HG03469 (cell line): ENCODE results near the gene PRKCA.

Experiments
- ATAC-seq: cut with Tn5 transposase; IDR thresholded peaks from one replicate; pipeline ENCODE4 v1.9.1; 2021; ENCODE audit warnings: mild to moderate bottlenecking, moderate library complexity, moderate number of reproducible peaks; ENCODE audit not compliant: unreplicated experiment

Gene PRKCA

DNA sequence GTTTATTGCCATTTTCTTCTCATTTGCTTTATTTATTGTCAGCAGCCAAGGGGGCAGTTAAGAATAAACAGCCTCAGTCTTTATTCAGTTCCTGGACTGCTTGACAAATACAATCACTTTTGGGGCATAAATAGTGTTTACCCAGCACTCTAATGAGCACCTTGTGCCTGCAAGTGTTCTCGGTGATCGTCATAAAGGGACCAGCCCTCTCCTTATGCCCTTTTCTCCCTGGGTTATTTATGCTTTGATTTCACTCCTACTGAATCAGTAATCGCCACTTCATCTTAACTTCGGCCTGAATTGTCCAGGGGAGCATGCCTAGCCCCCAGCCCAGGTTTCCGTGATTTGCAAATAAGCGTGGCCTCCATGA, 476.8 kb downstream of the PRKCA start:
- no peak for ATAC-seq

DNA sequence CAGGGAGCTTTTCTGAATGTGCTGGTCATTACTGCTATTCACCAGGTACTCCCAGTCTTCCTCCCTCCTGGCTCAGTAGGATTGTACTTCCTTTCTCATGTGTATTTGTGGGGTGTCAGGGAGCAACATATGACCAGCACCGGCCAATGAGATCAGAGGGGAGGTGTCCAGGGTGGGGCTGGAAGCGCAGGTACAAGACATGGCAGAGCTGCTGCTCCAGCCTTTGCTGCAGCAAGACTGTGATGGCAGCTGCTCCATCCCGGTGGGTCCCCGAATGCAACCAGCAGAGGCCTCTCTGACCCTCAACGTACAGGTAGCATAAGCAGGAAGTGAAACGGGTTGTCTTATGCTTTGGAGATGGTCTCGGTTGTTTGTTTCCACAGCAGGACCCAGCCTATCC, 478.7 kb downstream of the PRKCA start:
- ATAC-seq, result no peak

DNA sequence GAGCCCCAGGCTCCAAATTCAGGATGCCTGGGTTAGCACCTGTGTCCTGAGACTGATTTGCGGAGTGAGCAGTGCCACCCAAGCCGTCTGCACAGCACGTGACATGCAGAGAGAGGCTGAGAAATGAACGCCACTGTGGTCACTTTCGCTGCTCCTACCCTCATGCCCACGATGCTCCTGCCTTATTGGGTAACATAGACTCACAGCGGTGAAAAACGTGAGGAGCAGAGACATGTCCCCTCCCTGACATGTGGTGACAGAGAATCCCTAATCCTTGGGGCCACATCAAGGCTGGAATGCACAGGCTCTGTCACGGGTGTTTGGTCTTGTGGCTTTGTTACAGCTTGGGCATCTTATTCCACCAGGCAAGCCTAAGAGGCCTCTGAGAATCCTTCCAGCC, 480.4 kb downstream of the PRKCA start:
- ATAC-seq, result no peak

DNA sequence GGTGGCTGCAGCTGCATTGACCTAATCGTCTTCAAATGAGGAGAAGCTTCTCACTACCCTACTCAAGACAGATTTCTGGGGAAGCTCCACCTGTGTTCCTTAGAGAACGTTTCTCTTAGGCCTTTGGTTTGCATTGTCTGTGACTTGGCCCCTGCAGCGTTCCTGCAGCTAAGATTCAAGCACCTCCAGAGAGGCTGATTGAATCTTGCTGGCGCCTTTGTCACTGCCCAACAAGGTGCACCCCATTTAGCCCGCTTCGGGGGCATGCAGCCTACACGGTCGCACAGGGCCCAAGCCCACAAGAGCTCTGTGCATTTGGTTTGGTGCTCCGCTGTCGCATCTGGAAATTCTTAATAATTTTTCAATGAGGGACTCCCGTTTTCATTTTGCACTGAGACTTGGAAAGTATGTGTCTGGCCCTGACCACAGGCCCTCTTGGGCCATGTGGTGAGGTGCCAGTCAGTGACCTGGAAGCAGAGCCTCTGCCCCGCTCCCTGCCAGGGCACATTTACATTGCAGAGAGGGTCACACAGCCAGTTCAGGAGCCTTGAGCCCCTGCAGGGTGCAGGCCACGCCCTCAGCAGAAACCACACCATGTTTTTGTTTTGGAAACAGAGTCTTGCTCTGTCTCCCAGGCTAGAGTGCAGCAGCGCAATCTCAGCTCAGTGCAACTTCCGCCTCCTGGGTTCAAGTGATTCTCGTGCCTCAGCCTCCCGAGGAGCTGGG, 481.4 kb downstream of the PRKCA start:
- no peak for ATAC-seq

DNA sequence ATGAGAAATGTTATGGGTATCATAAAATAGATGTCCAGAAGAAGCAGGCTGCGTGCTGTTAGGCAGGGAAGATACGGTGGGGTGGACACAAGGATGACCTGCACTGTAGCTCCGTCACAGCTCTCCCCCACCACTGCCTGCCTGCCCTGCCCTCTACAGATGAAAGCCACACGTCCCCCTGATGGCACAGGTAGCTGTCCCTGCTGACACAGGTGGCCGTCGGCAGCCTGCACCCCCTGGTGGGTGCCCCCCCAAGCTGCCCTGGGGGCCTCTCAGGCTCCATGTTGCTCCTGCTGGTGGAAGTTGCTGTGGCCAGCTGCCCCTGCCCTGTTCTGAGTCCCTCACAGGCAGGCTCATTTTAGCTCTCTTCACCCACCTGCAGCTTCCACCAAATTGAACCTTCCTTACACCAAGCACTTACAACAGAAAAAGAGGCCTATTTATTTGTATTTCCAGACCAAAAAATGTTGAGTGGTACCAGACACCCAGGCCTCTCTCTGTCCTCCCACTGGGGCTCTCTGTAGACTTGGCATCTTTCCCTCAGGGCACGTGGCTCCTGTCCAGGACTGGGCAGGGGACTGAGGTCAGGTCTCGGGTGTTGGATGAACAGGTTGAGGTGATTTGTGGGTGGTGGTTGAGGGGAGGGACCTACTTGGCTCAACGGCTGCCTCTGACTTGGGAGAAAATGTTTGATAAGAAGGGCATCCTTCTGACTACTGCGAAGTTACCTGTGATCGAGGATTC, 482.4 kb downstream of the PRKCA start:
- ATAC-seq, result no peak

DNA sequence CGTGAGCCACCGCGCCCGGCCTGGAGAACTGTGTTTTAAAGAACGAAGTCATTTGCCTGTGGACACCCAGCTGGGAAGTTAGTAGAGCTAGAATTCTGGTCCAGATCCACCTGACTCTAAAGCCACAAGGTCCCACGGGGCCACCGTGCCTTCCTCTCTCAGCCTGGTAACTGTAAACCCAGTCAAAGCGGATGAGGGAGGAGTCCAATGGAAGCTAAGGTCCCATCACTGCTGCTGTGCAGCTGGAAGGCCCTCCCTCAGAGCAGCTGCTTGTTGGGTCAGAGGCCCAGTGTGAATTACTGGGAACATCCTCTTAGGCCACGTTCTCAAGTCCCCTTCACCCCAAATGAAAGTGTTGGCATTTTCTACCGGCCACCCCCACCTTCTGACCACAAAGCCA, 483.7 kb downstream of the PRKCA start:
- no peak for ATAC-seq

DNA sequence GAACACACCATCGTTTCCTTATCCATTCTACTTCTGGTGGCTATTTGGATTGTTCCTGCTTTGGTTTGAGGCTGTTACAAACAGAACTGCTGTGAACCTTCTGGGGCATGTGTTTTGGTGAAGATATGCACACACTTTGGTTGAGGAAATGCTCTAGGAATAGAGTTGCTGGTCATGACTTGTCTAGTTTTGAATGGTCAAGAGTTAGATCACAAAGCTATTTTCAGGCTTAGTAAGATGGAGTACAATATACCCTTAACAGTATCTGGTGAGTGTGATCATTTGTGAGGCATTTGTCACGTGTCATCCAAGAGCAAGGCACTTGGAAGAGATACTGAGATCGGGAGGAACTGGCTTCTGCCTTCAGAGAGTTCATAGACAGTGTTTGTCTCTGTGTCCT, 485.5 kb downstream of the PRKCA start:
- ATAC-seq, result no peak

DNA sequence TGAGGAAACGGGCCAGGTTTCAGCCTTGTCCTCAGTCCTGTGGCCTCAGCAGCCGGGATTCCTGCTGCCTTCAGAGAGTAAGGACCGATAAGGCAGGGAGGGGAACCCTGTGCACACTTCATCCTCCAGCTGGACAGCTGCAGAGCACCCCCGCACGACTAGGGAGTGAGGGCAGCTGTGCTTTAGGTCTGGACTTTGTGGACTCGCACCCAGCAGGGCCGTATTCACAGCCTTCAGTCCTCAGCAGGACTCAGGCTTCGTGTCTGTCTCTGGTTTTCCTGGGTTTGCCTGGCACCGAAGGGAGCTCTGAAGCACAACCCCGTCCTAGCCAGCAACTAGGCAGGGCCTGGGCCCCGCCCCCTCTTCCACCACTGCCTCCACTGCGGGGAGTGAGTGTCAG, 486.7 kb downstream of the PRKCA start:
- ATAC-seq, result no peak

DNA sequence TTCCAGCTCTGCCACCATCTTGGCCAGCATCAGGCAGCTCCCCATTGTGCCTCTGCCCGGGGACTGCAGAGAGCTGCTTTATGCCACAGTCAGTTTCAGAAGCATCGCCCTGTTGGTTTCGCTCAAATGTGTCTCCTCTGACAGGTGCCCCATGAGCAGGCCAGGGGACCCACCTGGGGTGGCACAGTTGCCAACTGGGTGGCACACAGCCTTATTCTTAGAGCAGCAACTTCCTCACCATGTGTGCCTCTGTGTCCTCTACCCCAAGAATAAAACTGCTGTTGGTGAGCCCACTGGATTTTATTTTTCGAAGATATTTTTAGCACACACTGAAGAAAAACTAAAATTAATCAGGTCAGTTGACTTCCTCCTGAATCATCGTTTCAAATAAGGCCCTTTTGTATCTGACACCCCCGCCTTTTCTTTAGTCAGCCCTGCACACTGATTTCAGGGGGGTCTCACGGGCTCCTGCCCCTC, 487.6 kb downstream of the PRKCA start:
- no peak for ATAC-seq

DNA sequence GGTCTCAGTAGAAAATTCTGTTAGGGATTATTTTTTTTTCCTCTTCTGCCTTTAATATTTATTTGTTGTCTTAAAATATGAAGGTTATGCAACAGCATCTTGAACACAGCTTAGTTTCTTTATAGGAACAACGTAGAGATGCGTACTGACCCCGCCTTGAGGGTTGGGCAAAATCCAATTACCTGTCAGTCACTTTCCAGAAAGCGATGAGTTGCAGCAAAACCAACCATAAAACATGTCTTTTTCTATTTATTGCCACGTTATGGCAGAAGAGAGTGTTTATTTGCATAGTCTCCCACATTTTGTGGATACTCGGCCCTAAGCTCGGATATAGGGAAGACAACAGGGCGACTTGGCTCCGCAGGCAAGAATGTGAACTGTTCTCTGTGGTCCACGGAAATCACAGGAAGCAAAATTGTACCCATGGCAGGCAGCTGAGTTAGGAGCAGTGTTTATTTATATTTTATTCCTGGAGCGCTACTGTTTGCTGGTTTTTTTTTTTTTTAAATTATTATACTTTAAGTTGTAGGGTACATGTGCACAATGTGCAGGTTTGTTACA, 488.2 kb downstream of the PRKCA start:
- ATAC-seq, result no peak

DNA sequence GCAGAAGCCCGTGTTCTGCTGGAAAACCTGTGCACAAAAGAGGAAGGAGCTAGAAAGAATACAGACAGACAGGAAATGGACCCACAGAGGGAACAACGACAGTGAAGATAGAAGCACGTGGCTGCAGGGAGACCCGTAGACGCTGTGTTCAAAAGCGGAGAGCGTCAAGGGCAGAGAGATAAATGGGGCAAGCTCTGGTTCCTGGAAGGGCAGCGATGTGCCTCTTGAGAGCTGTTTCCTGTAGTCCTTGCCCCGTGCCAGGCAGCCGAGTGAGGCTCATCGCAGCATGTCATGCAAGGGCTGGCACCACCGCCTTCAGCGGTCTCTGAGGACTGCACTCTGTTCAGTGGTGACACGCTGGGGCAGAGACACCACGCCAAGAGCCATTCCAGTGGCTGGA, 488.9 kb downstream of the PRKCA start:
- no peak for ATAC-seq

DNA sequence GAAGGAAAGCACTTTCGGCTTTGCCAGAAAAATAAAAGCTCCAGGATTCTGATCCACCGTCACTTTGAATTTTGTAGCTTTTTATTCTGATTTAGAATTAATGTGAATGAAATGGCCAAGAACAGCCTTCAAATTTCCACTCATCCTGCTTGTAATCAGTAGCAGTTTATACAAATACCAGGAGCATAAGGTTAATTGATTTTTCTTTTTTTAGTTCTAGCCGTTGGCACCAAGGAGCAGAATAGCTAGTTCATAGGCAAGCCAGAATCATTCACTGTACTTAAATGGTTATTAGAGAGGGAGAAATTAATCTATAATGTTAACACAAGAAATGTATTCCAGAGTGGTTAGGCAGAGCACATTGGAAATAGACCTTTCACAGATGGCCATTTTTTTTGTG, 491.4 kb downstream of the PRKCA start:
- ATAC-seq, result no peak

DNA sequence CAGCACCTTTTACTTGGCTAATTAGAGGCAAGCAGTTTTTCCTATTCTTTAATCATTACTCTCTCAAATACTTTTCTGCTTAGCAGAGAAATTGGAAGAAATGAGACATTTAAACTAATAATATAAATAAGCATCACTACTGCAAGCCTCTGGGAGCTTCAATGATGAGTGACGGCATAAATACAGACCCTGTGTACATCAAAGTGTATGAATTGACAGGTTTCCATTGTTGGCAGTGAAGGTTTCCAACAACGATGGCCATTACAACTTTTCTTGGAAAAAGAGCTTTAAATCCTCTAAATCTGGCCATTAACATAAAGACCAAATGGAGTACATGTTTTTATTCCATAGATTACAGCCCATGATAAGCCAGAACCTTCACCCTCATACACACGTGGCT, 493.1 kb downstream of the PRKCA start:
- ATAC-seq, result no peak

DNA sequence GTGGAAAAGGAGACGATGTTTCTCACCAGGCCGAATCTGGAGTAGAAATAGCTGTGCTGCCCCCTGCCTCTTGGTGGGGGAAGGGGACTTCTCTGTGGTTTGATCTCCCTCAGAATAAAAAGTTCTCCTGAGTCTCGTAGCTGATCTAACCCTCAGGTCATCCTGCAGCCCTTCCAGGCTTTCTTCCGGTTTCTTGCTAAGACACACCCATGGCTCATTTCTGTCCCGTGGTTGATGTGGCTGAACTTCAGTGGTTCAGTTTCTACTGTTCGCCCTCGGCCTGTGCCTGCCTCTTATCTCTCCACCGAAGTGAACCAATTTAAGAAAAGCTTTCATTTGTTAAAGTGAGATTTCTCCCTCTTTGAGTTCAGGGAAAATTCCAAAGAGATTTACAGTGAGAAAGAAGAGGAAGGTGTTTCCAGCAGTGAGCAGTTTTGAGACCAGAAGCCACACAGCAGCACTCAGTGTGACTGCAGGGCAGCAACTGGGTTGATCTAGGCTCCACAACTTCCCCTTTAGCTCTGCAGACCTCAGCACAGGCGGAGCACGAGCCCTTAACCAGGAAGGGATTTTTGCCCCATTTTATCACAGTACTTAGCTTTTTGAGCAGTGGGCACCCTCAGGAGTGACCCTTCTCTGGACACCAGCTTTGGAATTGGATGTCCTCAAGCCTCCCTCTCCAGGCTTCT, 497.6 kb downstream of the PRKCA start:
- no peak for ATAC-seq

DNA sequence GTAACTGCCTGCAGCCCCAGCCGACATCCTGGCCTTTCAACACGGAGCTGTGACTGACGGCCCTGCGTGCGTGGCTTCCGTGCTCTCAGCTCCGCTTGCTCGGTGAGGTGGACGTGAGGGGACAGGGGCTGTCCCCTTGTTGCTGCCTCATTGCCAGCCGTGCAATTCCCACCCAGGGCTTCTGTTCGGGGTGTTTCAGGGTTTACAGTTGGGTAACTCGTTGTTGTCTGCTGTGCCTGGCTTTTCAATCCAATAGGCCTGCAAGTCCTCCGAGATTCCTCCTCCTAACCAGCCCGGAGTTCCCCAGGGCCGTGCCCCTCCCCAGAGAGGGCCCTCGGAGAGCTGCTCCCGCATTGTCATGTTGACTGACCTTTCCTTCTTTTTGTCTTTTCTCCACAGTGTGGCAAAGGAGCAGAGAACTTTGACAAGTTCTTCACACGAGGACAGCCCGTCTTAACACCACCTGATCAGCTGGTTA, 501.1 kb downstream of the PRKCA start:
- no peak for ATAC-seq

DNA sequence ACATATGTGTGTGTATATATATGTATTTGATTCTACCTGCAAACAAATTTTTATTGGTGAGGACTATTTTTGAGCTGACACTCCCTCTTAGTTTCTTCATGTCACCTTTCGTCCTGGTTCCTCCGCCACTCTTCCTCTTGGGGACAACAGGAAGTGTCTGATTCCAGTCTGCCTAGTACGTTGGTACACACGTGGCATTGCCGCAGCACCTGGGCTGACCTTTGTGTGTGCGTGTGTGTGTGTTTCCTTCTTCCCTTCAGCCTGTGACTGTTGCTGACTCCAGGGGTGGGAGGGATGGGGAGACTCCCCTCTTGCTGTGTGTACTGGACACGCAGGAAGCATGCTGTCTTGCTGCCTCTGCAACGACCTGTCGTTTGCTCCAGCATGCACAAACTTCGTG, 503.2 kb downstream of the PRKCA start:
- no peak for ATAC-seq

DNA sequence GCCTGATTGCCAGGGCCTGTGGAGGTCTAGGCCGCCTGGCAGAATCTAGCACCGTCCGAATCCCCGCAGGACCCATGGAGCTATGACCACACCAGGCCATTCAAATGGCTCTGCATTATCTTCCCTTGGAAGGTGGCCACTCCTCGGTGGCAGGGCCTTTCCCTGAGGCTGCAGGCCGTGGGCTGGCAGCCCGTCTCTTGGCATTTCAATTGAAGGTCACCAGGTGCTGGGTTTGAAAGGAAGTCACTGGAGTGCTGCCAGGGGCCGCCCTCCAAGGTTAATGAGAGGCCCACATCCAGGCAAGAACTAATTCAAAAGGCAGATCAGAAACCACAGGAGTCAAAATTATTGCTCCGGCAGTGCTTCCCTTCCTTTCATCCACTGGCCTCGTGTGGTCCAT, 504.8 kb downstream of the PRKCA start:
- ATAC-seq, result no peak

DNA sequence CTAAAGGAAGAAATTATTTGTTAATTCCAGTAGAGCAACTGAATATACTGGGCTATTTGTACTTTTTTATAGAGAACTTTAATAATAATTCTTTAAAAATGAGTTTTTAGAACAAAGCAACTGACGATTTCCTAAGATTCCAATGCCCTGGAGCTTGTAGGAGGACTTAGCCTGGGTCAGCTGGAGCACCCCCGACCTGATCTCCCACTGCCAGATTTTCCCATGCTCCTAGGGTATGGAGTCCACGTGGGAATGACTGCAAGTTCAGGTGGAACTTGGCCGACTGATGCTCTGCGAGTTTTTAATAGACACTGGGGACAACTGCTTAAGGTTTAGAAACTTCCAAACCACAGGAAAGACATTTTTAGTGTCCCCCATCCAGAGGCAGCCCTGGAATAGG, 507.0 kb downstream of the PRKCA start:
- no peak for ATAC-seq

DNA sequence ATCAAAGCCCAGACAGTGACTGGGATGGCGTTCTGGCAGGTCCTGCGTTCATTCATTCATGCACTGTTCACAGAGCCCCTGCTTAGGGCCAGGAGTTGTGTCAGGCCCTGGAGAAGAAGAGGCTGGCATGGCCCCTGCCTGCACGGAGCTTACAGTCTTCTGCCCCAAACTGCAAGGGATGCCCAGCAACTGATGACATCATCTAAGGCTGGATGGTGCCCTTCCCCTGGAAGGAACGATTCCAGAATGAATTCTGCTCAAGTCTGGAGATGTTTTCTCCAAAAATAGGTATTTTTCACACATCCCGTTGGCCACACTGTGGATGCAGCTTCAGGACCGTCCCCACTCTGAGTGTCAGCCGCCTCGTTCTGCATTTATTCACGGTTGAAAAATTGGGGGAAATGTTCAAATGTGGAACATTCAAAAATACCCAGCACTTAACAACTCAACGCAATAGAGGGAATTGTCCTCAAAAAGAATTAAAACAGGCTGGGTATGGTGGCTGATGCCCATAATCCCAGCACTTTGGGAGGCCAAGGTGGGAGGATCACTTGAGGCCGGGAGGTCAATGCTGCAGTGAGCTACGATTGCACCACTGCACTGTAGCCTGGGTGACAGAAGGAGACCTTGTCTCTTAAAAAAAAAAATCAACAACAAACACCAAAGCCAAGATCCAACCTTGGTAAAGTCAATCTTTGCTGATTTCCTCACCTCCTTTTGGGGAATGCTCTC, 508.7 kb downstream of the PRKCA start:
- ATAC-seq, result no peak

DNA sequence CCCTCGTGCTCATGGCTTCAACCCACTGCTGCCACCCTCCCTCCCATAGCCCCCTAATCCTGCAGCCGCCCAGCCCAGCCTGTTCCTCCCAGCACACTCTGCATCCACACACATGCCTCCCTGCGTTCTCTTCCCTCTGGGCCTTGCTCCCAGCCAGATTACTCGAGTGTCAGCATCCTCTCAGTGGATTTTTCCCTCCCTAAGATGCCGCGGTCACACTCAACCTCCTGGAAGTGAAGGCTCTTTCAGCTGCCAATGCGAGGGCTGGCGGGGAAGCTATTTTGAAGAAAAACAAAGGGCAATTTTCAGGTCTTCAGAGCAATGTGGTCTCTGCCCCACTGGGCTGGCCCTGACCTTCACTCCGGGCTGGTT, 509.3 kb downstream of the PRKCA start:
- ATAC-seq, result no peak

DNA sequence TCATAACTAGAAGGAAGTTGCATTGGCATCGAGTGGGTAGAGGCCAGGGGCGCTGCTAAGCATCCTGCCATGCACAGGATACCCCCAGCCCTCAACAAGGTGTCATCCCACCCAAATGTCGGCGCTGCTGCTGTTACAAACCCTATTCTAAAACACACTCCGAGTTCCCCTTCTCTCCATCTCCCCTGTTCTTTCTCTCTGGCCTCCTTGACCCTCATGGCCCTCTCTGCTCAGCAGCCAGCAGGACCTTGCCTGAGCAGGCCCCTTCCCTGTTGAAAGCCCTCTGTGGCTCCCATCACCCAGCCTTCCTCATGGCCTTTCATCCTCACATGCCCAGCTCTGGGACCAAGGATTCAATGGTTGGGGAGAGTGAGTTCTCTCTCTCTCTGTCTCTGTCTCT, 510.2 kb downstream of the PRKCA start:
- no peak for ATAC-seq
